T-helper 2 cell (primary cell): ENCODE data around the gene CCN5.
A peak's percentile ranks its signal among the peaks of the same experiment; 100 is the strongest.

ENCODE experiments used
- DNase-seq, 5 experiments: peaks; one replicate each; pipeline versions ENCODE4 v3.0.0 to v3.0.0-alpha.2; 2012 to 2022

CCN5 gene

DNA sequence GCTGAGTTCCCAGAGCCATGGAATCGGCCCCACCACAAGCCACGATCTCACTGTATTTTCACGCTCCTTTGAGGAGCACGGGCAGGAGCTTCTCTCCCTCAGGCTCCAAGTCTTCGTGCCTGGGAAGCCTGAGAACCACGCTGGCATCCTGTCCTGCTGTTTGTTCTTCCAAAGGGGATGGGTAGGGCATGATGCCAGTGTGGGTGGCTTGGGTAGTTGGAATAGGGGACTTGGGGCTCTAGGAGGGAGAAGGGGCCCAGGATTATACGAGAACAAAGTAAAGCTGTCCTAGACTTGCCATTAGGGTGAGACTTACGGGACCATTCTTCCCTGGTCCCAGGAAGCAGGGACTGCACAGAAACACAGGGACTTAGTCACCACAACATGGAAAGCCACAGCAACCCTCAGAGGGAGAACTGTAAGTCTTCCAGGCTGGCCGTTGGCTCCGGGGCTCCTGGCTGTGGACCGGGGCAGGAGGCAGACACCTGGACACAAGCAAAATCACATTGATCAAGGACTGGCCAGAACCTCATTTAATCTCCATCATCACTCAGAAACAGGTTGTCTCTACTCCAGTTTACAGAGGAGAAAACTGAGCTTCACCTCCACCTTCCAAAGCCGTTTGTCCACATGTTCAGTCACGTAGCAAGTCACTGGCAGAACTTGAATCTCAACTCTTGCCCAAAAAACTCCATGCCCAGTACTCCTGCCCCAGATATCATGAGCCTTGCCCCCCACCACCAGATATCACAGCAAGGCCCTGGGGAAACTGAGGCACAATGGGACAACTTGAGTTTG, 1.3 kb downstream of the CCN5 start:
- no peak for DNase-seq

DNA sequence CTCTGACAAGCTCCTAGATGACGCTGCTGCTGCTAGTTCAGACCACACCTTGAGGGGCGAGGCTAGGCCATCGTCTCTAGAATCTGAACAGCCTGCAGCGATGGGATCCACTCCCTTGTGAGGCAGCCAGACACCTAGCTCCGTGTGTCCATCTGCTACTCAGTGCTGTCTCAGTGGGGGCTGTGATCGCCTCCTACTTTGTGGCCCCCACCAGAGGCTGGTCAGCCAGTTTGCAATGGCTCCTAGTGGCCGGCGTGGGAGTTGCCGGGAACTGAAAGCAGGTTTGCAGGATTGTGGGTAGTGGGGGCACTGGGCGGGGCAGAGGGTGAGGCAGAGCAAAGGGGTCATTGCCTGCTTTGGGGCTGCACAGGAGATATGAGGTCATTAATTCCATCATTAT, 2.8 kb downstream of the CCN5 start:
- DNase-seq, result no peak

DNA sequence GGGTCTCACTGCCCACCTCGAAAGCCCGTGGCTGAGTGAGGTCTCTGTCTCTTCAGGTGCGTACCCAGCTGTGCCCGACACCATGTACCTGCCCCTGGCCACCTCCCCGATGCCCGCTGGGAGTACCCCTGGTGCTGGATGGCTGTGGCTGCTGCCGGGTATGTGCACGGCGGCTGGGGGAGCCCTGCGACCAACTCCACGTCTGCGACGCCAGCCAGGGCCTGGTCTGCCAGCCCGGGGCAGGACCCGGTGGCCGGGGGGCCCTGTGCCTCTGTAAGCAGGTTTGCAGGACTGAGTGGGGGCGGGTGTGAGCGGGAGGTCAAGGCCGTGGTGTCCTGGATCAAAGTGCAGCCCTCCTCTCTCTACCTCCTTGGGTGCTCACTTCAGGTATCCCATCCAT, 4.7 kb downstream of the CCN5 start:
- no peak for DNase-seq

DNA sequence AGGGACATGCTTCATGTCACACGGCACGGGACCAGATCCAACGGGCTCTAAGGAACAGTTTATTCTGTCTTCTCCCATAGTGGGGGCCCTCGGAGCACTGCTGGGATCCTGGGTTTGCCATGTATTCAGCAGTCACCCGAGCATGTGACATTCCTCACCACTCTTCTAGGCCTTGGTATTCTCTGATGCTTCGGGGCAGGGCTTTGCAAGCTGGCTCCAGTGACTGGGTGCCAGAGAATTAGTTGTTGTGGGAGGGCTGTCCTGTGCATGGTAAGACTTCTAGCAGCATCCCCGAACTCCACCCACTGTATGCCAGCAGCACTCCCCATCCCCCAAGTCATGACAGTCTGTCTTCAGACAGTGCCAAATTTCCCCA, 5.4 kb downstream of the CCN5 start:
- no peak for DNase-seq

DNA sequence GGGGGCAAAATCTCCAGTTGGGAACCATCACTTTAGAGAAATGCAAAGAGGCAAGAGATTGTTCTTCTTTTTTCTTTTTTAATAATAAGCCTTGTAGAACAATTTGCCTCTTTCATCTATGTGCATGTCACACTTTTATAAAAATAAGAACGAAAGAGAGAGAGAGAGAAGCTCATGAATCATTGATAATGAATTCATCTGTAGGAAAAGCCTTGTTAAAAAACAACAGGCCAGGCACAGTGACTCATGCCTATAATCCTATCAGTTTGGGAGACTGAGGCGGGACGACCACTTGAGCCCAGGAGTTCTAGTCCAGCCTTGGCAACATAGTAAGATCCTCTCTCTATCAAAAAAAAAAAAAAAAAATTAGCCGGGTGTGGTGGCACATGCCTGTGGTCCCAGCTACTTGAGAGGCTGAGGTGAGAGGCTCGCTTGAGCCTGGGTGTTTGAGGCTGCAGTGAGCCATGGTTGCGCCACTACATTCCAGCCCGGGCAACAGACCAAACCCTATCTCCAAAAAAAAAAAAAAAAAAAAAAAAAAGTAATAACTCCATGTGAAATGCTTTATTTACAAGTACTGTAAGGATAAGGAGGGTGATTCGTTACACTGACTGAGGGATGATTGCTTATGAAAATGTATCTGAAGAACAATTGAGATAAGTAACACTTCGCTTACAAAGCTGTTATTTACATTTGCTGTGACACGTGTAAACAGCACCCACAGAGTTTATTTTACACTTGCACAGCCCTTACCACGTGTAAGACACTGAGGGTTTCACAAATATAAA, 6.0 kb downstream of the CCN5 start:
- no peak for DNase-seq

DNA sequence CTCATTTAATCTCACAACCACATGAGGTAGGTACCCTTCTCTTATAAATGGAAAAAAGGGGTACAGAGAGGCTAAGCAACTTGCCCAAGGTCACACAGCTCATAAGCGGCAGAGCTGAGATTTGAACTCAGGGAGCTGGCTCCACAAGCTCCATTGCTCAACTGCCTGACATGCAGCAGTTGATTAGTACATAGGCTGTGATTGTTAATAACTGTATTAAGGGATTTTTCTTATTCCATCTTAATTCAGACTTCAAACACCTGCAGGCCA, 6.6 kb downstream of the CCN5 start:
- no peak for DNase-seq

DNA sequence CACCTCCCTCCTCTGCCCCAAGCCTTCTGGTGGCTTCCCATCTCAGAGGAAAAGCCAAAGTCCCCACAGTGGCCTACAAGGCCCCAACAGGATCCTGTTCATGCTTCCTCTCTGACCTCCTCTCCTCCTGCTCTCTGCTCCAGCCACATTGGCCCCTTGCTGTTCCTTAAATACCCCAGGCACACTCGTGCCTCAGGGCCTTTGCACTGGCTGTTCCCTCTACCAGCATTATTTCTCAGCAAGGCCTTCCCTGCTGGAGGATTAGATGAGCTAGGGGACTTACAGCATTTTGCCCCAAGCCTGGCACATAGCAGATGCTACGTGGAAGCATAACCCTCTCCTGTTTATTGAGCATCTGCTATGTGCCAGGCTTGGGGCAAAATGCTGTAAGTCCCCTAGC, 7.8 kb downstream of the CCN5 start:
- DNase-seq, result no peak

DNA sequence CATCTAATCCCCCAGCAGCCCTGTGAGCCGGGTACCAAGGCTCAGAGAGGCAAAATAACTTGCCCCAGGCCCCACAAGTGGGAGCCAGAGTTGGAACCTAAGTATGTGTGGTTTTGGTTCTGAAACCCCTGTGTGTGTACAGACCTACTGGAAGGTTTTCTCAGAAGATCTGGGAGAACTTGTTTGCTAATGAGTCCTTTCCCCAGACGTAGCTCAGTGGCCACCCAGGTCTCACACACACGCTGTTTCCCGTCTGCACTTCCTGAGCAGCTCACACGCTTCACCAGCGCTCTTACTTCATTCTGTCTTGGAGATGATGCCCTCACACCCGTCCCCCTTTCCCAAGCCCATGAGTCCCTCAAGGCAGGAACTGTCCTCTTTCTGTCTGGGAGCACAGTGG, 8.2 kb downstream of the CCN5 start:
- DNase-seq, result no peak

DNA sequence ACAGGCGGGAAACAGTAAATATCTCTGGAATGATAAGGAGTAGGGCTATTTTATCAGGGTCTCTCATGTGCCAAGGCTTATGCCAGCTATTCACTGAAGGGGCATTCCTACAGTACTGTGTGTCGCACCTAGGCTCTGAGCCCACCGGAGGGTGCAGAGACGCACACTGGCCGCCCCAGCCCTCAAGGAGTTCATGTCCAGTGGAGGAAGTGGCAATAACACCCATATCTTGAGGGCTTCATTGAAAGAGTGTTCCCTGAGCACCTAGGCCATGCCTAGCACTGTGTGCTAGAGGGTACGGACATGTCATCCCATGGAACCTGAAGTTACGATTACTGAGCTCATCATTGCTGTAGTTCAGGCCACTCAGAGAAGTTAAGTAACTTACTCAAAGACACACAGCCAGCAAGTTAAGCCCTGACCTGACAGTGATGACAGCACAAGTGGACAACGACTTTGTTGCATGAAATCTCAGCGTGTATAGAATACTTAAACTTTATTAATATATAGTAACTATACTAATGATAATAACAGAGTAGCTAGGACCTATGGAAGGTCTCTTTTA, 8.7 kb downstream of the CCN5 start:
- no peak for DNase-seq

DNA sequence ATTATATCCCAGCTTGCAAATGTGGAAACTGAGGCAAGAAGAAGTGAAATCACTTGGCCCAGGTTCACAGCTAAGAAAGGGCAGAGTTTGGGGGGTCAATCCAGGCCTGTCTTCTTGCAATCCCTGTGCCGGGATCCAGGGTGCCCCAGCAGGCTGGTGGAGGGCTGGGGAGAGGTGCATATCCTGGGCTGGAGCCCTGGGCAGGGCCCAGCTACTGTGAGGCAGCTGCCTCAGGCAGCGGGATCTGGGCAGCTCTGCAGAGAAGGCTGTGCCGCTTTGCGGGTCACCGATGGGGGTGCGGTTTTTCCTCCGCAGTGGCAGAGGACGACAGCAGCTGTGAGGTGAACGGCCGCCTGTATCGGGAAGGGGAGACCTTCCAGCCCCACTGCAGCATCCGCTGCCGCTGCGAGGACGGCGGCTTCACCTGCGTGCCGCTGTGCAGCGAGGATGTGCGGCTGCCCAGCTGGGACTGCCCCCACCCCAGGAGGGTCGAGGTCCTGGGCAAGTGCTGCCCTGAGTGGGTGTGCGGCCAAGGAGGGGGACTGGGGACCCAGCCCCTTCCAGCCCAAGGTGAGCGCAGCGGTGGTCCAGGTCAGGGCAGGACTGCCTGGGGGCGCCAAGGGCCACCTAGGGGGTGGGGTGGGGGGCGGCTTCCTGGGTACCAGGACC, 9.4 kb downstream of the CCN5 start:
- no peak for DNase-seq

DNA sequence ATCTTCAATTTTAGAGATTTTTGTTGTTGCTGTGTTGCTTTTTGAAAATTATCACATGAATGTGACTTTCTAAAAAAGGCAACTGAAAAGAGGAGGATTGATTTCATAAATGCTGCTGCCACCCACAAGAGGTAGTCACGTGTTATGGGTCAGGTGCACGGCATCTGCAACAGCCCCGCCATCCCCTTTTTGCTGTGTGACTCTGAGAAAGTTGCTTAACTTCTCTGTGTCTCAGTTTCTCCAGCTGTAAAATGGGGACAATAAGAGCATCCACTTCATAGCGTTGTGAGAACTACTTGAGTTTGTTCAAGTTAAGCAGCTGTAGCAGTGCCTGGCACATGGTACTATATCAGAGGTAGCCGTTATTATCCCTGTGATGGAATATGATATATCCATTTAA, 10.7 kb downstream of the CCN5 start:
- no peak for DNase-seq

DNA sequence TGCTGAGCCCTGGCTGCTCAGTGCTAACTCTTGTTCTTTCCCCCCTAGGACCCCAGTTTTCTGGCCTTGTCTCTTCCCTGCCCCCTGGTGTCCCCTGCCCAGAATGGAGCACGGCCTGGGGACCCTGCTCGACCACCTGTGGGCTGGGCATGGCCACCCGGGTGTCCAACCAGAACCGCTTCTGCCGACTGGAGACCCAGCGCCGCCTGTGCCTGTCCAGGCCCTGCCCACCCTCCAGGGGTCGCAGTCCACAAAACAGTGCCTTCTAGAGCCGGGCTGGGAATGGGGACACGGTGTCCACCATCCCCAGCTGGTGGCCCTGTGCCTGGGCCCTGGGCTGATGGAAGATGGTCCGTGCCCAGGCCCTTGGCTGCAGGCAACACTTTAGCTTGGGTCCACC, 11.9 kb downstream of the CCN5 start:
- no peak for DNase-seq

DNA sequence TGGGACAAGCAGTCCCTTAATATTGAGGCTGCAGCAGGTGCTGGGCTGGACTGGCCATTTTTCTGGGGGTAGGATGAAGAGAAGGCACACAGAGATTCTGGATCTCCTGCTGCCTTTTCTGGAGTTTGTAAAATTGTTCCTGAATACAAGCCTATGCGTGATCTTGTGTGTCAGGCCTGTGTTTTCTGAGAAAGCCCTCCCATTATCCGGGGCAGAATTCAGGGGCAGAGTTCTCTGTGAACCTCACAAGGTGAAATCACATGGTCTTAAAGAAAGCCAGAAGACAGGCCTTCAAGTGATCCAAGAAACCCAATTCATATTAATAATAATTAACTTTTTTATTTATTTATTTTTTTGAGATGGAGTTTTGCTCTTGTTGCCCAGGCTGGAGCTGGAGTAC, 12.5 kb downstream of the CCN5 start:
- DNase-seq, result no peak

DNA sequence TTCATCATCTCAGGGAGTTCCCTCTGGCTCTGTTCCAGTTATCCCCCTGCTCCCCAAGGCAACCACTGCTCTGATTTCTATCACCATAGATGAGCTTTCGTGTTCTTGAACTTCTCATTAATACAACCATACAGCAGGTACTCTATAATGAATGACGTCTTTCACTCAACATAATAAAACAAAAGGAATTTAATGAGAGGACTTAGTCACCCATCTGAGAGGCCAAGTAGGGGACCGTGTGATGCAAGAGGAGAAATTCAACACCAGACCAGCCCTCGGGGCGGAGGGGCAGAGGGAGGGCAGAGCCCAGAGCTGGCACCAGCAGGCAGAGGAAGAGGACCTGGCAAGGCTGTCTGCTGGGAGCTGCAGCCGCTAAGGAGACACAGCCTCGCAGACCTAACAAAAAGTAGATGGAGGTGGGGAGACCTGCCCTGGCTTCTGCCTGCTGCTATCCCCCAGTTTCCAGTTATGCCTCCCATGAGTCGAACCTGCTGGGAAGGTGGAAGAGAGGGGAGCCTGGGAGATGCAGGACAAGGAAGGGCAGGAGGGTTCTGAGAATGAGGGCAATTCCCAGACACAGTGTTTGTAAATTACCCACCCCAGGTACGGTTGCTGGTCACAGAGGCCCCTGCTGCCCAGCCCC, 13.8 kb downstream of the CCN5 start:
- DNase-seq, result no peak

DNA sequence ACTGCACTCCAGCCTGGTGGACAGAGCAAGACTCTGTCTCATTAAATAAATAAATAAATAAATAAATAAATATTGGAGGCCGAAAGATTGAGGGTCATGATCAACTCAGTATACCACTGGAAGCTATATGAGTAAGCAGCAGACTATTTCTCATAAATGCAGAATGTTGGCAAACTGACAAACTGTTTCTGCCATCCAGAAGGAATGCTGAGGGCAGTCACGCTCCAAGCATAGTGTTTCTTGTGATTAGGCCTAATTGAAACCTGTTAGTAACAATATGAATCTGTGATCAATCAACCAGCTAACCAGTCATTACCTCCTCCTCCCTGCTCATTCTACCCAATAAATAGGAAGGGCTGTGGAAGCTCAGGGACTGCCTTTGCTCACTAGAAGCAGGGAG, 15.3 kb downstream of the CCN5 start:
- no peak for DNase-seq

DNA sequence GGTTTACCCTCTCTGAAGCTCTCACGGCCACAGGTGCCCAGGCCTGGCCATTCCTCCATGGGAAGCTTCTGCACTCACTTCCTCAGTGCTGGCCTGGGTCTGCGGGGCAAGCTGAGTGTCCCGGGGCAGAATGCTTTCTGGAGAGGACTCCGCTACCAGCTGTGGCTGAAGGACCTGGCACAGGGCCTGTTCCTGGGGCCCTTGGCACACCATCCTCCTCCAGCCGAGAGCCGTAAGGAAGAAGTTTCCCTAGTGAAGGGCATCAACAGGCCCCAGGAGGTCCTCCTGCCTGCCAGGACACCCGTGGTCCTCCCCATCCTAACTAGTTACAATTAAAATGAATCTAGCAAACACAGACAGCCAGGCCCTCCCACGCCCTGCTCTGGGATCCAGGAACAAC, 16.5 kb downstream of the CCN5 start:
- no peak for DNase-seq

DNA sequence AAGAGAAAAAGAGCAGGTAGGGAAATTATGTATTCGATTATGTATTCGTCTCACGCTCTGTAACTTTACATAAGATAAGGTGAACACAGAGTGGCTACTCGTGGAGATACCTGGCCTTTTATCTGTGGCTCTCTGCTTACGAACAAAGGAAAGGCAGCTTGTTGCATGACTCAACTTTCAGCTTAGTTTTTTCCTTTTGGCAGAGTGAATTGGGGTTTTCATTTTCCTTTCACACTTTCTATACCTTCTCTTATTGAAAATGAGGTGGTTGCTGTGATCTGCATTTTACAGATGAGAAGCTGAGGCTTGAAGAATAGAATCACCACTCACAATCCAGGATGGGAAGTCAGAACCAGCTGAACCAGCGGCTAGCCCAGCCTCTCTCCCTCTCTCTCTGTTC, 17.2 kb downstream of the CCN5 start:
- DNase-seq, result no peak

DNA sequence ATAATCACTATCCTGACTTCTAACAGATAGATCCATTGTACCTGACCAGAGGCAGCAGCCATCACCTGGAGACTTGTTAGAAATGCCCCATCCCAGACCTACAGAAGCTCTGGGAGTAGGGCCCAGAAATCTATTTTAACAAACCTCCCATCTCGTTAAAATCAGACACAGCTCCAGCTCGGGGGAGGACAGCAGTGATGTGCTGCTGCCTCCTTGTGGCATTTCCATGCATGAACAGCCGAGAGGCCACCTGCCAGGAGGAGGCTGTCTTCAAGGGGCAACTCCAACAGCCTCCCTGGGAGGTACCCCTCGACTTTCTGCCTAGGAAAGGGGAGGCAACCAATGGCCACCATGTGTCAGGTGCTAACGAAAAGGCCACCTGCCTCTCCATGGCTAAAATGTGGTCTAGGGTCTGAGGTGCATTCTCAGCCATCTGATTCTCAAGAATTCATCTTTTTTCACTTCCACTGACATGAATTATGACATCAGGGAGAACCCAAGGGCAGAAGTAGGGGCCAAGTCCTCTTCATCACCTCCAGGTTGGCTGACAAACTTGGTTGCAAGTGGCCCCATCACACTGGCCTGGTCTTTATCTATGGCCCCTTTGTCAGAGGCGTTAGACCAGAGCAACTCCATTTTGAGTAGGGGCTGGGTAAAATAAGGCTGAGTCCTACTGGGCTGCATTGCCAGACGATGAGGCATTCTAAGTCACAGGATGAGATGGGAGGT, 18.3 kb downstream of the CCN5 start:
- peak in 4 of 5 experiments; percentile 22 to 55 (median 30) for DNase-seq

DNA sequence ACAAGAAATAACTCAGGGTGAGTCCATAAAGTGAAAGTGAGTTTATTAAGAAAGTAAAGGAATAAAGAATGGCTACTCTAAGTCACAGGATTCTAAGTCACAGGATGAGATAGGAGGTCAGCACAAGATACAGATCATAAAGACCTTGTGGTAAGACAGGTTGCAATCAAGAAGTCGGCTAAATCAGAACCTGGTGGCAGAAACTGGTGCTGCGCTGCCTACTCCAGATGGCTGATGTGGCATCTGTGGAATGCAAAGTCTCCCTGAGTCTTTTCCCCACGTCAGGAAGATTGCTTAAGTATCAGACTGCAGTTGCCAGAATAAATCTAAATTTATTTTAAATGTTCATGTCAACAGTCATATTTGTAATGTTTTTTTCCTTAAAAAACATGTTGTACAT, 19.8 kb downstream of the CCN5 start:
- no peak for DNase-seq

DNA sequence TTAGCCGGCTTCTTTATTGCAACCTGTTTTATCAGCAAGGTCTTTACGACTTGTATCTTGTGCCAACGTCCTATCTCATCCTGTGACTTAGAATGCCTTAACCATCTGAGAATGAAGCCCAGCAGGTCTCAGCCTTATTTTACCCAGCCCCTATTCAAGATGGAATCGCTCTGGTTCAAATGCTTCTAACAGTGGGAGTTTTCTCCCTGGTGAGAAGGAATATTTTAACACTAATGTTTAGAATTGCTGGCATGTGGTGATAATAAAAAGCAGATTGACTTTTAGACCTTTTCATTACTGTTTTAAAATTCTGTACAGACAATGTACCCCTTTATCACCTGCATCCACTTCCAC, 20.6 kb downstream of the CCN5 start:
- DNase-seq, result no peak

DNA sequence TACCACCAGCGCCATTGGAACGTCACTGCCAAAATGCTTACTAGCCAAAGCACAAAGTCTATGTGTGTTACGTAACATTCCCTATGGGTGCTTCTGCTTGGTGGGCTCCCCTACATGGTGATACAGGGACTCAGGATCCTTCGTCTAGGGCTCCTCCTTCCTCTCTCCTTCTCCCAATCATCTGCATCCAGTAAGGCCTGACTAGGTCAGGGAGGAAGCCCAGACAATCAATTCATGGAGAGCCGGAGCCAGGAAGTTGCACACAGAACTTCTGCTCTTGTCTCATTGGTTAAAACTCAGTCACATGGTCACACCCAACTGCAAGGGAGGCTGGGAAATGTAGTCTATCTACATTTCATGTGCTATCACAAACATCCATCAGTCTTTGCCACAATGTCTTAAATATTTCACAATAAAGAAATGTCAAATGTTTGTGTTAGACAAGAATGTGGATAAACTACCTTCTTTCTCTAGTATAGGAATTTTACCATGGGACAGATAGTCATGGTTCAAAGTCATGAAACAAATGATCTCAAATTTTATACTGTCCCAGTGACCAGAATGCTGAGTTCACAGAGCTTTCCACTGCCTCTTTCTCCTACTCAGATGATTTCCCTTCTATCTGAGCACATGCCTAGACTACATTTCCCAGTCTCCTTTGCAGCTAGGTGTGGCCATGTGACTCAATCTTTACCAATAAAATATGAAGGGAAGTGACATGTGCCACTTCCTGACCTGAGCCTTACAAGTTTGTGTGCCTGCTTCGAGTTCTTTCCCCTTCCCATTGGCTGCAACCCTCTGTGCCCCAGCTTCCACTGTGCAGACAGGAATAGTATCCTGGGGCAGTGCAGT, 21.2 kb downstream of the CCN5 start:
- DNase-seq, result peak in 1 of 5 experiments; percentile 55

DNA sequence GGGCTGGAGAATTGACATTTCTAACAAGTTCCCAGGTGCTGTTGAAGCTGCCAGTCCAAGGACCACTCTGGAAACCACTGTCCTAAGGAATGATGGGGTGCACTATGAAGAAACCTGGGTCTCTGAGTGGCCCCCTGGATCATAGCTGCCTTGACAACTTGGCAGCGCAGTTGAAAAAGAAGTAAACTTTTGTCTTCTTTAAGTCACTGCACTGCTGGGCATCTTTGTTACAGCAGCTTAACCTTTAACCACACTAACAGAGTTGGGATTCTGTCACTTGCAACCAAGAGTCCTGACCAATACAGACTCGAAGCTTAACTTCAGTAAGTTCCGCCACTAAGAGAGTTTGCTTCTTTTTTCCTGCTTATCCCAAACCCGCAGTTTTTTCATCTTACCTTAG, 21.9 kb downstream of the CCN5 start:
- DNase-seq, result no peak
